OCI-LY1 (cell line): Measurements from ENCODE around the gene NEAT1.

ENCODE experiments used
- CTCF ChIP-seq: fragments of 200-600 bp; sonication (generic), shearing (Covaris generic); IDR thresholded peaks from 2 replicates; pipeline ENCODE4 v1.5.1; 2017; ENCODE audit warnings: mild to moderate bottlenecking, antibody characterized with exemption, low read length, moderate library complexity, mixed read lengths
- EZH2 ChIP-seq: fragments of 200-600 bp; sonication (generic), shearing (Covaris generic); IDR thresholded peaks from 2 replicates; pipeline ENCODE4 v1.8.0; 2017; ENCODE audit warnings: borderline replicate concordance, mixed run types, mild to moderate bottlenecking, antibody characterized with exemption, low read length, moderate library complexity, mixed read lengths

DNA sequence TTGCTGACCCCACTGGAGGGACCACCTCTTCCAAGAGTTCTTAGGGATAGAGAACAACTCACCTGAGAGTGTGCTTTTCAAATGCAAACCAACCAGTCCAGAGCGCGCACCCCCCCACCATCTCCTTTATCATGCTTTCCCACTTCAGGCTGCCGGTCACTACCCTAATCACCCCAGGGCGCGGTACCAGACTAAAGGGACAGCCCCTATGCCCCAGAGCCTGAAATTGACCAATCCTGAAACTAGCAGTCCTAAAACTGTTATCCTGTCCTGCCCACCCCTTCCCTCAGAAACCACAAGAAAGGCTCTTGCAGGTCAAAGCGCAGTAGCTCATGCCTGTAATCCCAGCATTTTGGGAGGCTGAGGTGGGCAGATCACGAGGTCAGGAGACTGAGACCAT lies 37.0 kb downstream of the NEAT1 start:
- TF ChIP-seq CTCF: no peak
- TF ChIP-seq EZH2: no peak
